Kidney epithelial cell (primary cell): ENCODE results near the gene ADNP. TPM values are rescaled to one million over a fixed set of nuclear protein-coding genes. Genes with fewer than 3 reads are reported as not detected.

Source experiments
- DNase-seq: peaks from one replicate; pipeline ENCODE4 v3.0.0-alpha.2; 2010; ENCODE audit warnings: low read depth
- H3K27me3 ChIP-seq: 2 replicates; pipeline ENCODE4 v1.6.0; 2011; ENCODE audit warnings: low read length; ENCODE audit not compliant: control insufficient read depth, insufficient read depth
- H3K36me3 ChIP-seq: 2 replicates; pipeline ENCODE4 v1.5.1; 2011; ENCODE audit warnings: low read length; ENCODE audit not compliant: control insufficient read depth, insufficient read depth
- H3K4me3 ChIP-seq: 2 replicates; pipeline ENCODE4 v1.5.1; 2011; ENCODE audit warnings: low read depth, mild to moderate bottlenecking, control low read depth, low read length
- CTCF ChIP-seq: IDR thresholded peaks from 2 replicates; pipeline ENCODE4 v1.5.1; 2011; ENCODE audit warnings: mild to moderate bottlenecking, moderate library complexity, low read length, control low read depth, inconsistent platforms; ENCODE audit not compliant: insufficient read depth, poor library complexity, severe bottlenecking
- total RNA-seq: library from RNA; depleted of rRNA; stranded (reverse); fragments of >200 nt; gene quantifications from 2 replicates; pipeline ENCODE4 v1.2.3, GENCODE V29; 2015

The ADNP gene
- total RNA-seq, 1 donor from 2014 or later, result 59.7 TPM

- TF ChIP-seq CTCF, result no peak
- Histone ChIP-seq H3K27me3 (no peaks in the 10 kb centered on the region), H3K36me3 (peaks cover 3% of the 10 kb centered on the region), H3K4me3 (no peak overlapping the region)
- no peak for DNase-seq
Observed at GRCh38 chr20:50920997-50921396, 10.2 kb downstream of the ADNP start.

GRCh38 chr20:50919567-50919966, 11.7 kb downstream of the ADNP start:
- H3K36me3 ChIP-seq, result peaks cover 2% of the 10 kb centered on the region
- H3K4me3 ChIP-seq, result no peak overlapping the region
- no peak for TF ChIP-seq CTCF
- H3K27me3 ChIP-seq, result no peaks in the 10 kb centered on the region
- DNase-seq, result peak; percentile 86

- no peak overlapping the region for H3K4me3 ChIP-seq
- DNase-seq, result no peak
- H3K36me3 ChIP-seq, result no peaks in the 10 kb centered on the region
- TF ChIP-seq CTCF, result no peak
- H3K27me3 ChIP-seq, result no peaks in the 10 kb centered on the region
Observed at GRCh38 chr20:50918403-50918802, 12.8 kb downstream of the ADNP start.

- Histone ChIP-seq H3K4me3 (no peak overlapping the region), H3K36me3 (no peaks in the 10 kb centered on the region), H3K27me3 (no peaks in the 10 kb centered on the region)
- no peak for TF ChIP-seq CTCF
- no peak for DNase-seq
Observed at GRCh38 chr20:50916934-50917333, 14.3 kb downstream of the ADNP start.

- Histone ChIP-seq H3K4me3 (no peak overlapping the region), H3K27me3 (no peaks in the 10 kb centered on the region), H3K36me3 (no peaks in the 10 kb centered on the region)
- TF ChIP-seq CTCF, result no peak
- peak; percentile 44 for DNase-seq
Observed at GRCh38 chr20:50916257-50916656, 15.0 kb downstream of the ADNP start.

- Histone ChIP-seq H3K4me3 (no peak overlapping the region), H3K36me3 (no peaks in the 10 kb centered on the region), H3K27me3 (no peaks in the 10 kb centered on the region)
- no peak for DNase-seq
- no peak for TF ChIP-seq CTCF
Observed at GRCh38 chr20:50915424-50915823, 15.8 kb downstream of the ADNP start.
